CD14-positive monocyte (primary cell): ENCODE data around the gene GRB14. TPM values are rescaled to one million over a fixed set of nuclear protein-coding genes. Genes with fewer than 3 reads are reported as not detected.

ENCODE experiments used
- DNase-seq, 3 donors: peaks; one replicate each; pipeline ENCODE4 v3.0.0-alpha.2; 2011 to 2022
- H2AFZ ChIP-seq: 2 replicates; pipeline ENCODE4 v1.6.0; 2012; ENCODE audit warnings: mild to moderate bottlenecking, low read depth, low read length, inconsistent platforms; ENCODE audit not compliant: insufficient read depth, poor library complexity, severe bottlenecking
- H3K27ac ChIP-seq, 2 donors: 1 replicate in 1 of 2; 2 replicates in 1 of 2; pipeline ENCODE4 v1.5.1; 2012 to 2013; ENCODE audit warnings: low read length in 2 of 2, control low read depth in 1 of 2, inconsistent platforms in 1 of 2, low read depth in 1 of 2, mild to moderate bottlenecking in 1 of 2
- H3K27me3 ChIP-seq, 2 donors: one replicate each; pipeline versions ENCODE4 v1.6.0 to v1.6.1; 2011 to 2013; ENCODE audit warnings: low read length in 2 of 2; ENCODE audit not compliant: control insufficient read depth in 2 of 2, insufficient read depth in 2 of 2
- H3K36me3 ChIP-seq, 2 donors: replicated peaks in 1 of 2; 1 replicate in 1 of 2; 2 replicates in 1 of 2; pipeline versions ENCODE4 v1.5.1 to v1.6.1; 2012 to 2013; ENCODE audit warnings: low read length in 2 of 2, control low read depth in 1 of 2, inconsistent platforms in 1 of 2, mild to moderate bottlenecking in 1 of 2; ENCODE audit not compliant: insufficient read depth in 2 of 2, control insufficient read depth in 1 of 2
- H3K4me1 ChIP-seq, 2 donors: 1 replicate in 1 of 2; 2 replicates in 1 of 2; pipeline versions ENCODE4 v1.5.1 to v1.6.1; 2012 to 2013; ENCODE audit warnings: low read length in 2 of 2, control low read depth in 1 of 2, inconsistent platforms in 1 of 2, mild to moderate bottlenecking in 1 of 2, moderate library complexity in 1 of 2; ENCODE audit not compliant: insufficient read depth in 2 of 2, control insufficient read depth in 1 of 2
- H3K4me2 ChIP-seq: replicated peaks from 2 replicates; pipeline ENCODE3; 2012; ENCODE audit warnings: low read length, moderate library complexity, mild to moderate bottlenecking; ENCODE audit not compliant: poor library complexity, severe bottlenecking; ENCODE audit errors: extremely low read depth
- H3K4me3 ChIP-seq, 3 experiments: fragments of 200-600 bp in 1 of 3; sonication (generic) in 1 of 3; replicated peaks in 1 of 3; 1 replicate in 2 of 3; 2 replicates in 1 of 3; pipeline ENCODE4 v1.5.1; 2011 to 2013; ENCODE audit warnings: low read length in 3 of 3, mild to moderate bottlenecking in 3 of 3, control low read depth in 2 of 3, low read depth in 2 of 3, inconsistent platforms in 1 of 3, moderate library complexity in 1 of 3
- H3K79me2 ChIP-seq: 2 replicates; pipeline ENCODE4 v1.6.0; 2012; ENCODE audit warnings: mild to moderate bottlenecking, control low read depth, inconsistent platforms, low read length, moderate library complexity; ENCODE audit not compliant: insufficient read depth
- H3K9ac ChIP-seq: 2 replicates; pipeline ENCODE4 v1.6.0; 2017; ENCODE audit warnings: low read length, mild to moderate bottlenecking; ENCODE audit not compliant: insufficient read depth, poor library complexity, severe bottlenecking
- H3K9me3 ChIP-seq, 2 donors: replicated peaks in 1 of 2; 1 replicate in 1 of 2; 2 replicates in 1 of 2; pipeline versions ENCODE4 v1.5.1 to v1.6.1; 2012 to 2013; ENCODE audit warnings: low read length in 2 of 2, control low read depth in 1 of 2; ENCODE audit not compliant: control insufficient read depth in 1 of 2, insufficient read depth in 1 of 2
- H4K20me1 ChIP-seq: 2 replicates; pipeline ENCODE4 v1.6.0; 2012; ENCODE audit warnings: mild to moderate bottlenecking, low read length, control low read depth, moderate library complexity; ENCODE audit not compliant: insufficient read depth
- H3K27ac Mint-ChIP-seq, 7 donors: one replicate each; pipeline ENCODE4 v1.8.0; 2020; ENCODE audit warnings: mild to moderate bottlenecking in 7 of 7, mixed read lengths in 7 of 7, moderate library complexity in 6 of 7, inconsistent platforms in 2 of 7
- H3K27me3 Mint-ChIP-seq, 3 donors: one replicate each; pipeline ENCODE4 v1.8.0; 2021 to 2022; ENCODE audit warnings: low read depth in 3 of 3, mild to moderate bottlenecking in 3 of 3, mixed read lengths in 3 of 3, moderate library complexity in 3 of 3, inconsistent platforms in 1 of 3
- H3K36me3 Mint-ChIP-seq, 2 donors: one replicate each; pipeline ENCODE4 v1.8.0; 2020; ENCODE audit warnings: mixed read lengths in 2 of 2, inconsistent platforms in 1 of 2, mild to moderate bottlenecking in 1 of 2
- H3K4me1 Mint-ChIP-seq: one replicate; pipeline ENCODE4 v1.8.0; 2020; ENCODE audit warnings: mild to moderate bottlenecking, mixed read lengths
- H3K4me3 Mint-ChIP-seq, 2 donors: one replicate each; pipeline ENCODE4 v1.8.0; 2020; ENCODE audit warnings: mild to moderate bottlenecking in 2 of 2, mixed read lengths in 2 of 2, moderate library complexity in 1 of 2
- H3K9me3 Mint-ChIP-seq, 7 donors: one replicate each; pipeline ENCODE4 v1.8.0; 2020 to 2022; ENCODE audit warnings: mixed read lengths in 7 of 7, mild to moderate bottlenecking in 6 of 7, moderate library complexity in 6 of 7, inconsistent platforms in 2 of 7
- WGBS: methylation state at CpG from one replicate; pipeline ENCODE4 v1.1.5; 2013; ENCODE audit warnings: missing lambda C conversion rate; ENCODE audit not compliant: insufficient coverage; 5-methylcytosine and 5-hydroxymethylcytosine counted together
- intact Hi-C, 2 donors: fragments of 100-400 bp; cut with micrococcal nuclease; formaldehyde crosslinking; loops; one replicate each; pipeline versions ENCODE4 v1.15.0 to v1.15.1; 2023
- polyA plus RNA-seq, 3 donors: library from polyadenylated mRNA; depleted of rRNA in 1 of 3; unstranded in 2 of 3; stranded (reverse) in 1 of 3; fragments of 300-500 nt in 2 of 3; fragments of >200 nt in 1 of 3; fragmentation: Illumina TruSeq in 2 of 3; gene quantifications; 1 replicate in 2 of 3; 2 replicates in 1 of 3; pipeline ENCODE4 v1.2.3, GENCODE V29; 2012 to 2021
- TF ChIP-seq, protein P1 (sequence below): fragments of 200-600 bp; IDR thresholded peaks from one replicate; pipeline ENCODE4 v1.8.0; 2022; ENCODE audit warnings: antibody characterized with exemption, mild to moderate bottlenecking

GRB14 gene
- polyA plus RNA-seq, 3 donors, result 0.20 to 0.28 TPM; not detected in 1

GRCh38 chr2:164530464-164530863 is 90.8 kb downstream of the GRB14 start:
- DNase-seq, result no peak
- no peaks in the 10 kb centered on the region for H3K4me1 Mint-ChIP-seq
- no peaks in the 10 kb centered on the region for H3K36me3 Mint-ChIP-seq
- Histone ChIP-seq H3K4me1 (no peaks in the 10 kb centered on the region), H3K79me2 (no peaks in the 10 kb centered on the region), H2AFZ (no peak overlapping the region), H3K4me2 (no peak overlapping the region), H4K20me1 (no peaks in the 10 kb centered on the region), H3K27ac (no peak overlapping the region), H3K36me3 (no peaks in the 10 kb centered on the region), H3K9me3 (no peaks in the 10 kb centered on the region), H3K9ac (no peak overlapping the region), H3K27me3 (no peaks in the 10 kb centered on the region), H3K4me3 (no peak overlapping the region)
- H3K27ac Mint-ChIP-seq, result no peak overlapping the region
- TF ChIP-seq, protein P1, sequence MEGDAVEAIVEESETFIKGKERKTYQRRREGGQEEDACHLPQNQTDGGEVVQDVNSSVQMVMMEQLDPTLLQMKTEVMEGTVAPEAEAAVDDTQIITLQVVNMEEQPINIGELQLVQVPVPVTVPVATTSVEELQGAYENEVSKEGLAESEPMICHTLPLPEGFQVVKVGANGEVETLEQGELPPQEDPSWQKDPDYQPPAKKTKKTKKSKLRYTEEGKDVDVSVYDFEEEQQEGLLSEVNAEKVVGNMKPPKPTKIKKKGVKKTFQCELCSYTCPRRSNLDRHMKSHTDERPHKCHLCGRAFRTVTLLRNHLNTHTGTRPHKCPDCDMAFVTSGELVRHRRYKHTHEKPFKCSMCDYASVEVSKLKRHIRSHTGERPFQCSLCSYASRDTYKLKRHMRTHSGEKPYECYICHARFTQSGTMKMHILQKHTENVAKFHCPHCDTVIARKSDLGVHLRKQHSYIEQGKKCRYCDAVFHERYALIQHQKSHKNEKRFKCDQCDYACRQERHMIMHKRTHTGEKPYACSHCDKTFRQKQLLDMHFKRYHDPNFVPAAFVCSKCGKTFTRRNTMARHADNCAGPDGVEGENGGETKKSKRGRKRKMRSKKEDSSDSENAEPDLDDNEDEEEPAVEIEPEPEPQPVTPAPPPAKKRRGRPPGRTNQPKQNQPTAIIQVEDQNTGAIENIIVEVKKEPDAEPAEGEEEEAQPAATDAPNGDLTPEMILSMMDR, result no peak
- H3K27me3 Mint-ChIP-seq, result peaks cover 0 to 4% (median 1%) of the 10 kb centered on the region in 3 donors
- no peak overlapping the region for H3K4me3 Mint-ChIP-seq
- peaks cover 0 to 2% (median 0%) of the 10 kb centered on the region in 7 donors for H3K9me3 Mint-ChIP-seq
- intact Hi-C loops, result no loop called here
- WGBS, result no CpG with 5 or more reads among the region's 1 CpG

GRCh38 chr2:164523726-164524125 is 97.6 kb downstream of the GRB14 start:
- peaks cover 0 to 2% (median 0%) of the 10 kb centered on the region in 3 donors for H3K27me3 Mint-ChIP-seq
- Histone ChIP-seq H3K79me2 (no peaks in the 10 kb centered on the region), H3K9ac (no peak overlapping the region), H3K36me3 (no peaks in the 10 kb centered on the region), H2AFZ (no peak overlapping the region), H3K4me2 (no peak overlapping the region), H3K9me3 (no peaks in the 10 kb centered on the region), H4K20me1 (no peaks in the 10 kb centered on the region), H3K4me1 (no peaks in the 10 kb centered on the region), H3K4me3 (no peak overlapping the region), H3K27ac (no peak overlapping the region), H3K27me3 (no peaks in the 10 kb centered on the region)
- peaks cover 0 to 13% (median 5%) of the 10 kb centered on the region in 7 donors for H3K9me3 Mint-ChIP-seq
- no peaks in the 10 kb centered on the region for H3K36me3 Mint-ChIP-seq
- TF ChIP-seq, protein P1, result no peak
- H3K4me3 Mint-ChIP-seq, result no peak overlapping the region
- H3K27ac Mint-ChIP-seq, result no peak overlapping the region
- intact Hi-C loops, result no loop called here
- no peaks in the 10 kb centered on the region for H3K4me1 Mint-ChIP-seq
- DNase-seq, result no peak
- WGBS, result no CpG with 5 or more reads among the region's 1 CpG
